ENCODE measurements around the gene CIITA. TPM values are rescaled to one million over a fixed set of nuclear protein-coding genes. Genes with fewer than 3 reads are reported as not detected.
A peak's percentile ranks its signal among the peaks of the same experiment; 100 is the strongest.
"Not testable (repeated sequence)": the region's sequence is repeated elsewhere in the genome, so short reads cannot be mapped to it uniquely, and the experiment has no call there.

CIITA gene
- total RNA-seq, 1 donor from 2014 or later: 9.4 TPM

GRCh38 chr16:10964039-10964890 is 87.3 kb downstream of the CIITA start:
- TF ChIP-seq CTCF (IDR thresholded peaks at IDR 0.05; ENCODE audit: borderline replicate concordance): peak; percentile 98
- peak overlapping the region; percentile 53 for H3K27ac ChIP-seq (replicated peaks)
- H3K4me3 ChIP-seq: no peak overlapping the region

GRCh38 chr16:10964891-10965326 is 87.9 kb downstream of the CIITA start:
- peaks cover 32% of the 10 kb centered on the region for H3K36me3 ChIP-seq
- intact Hi-C loops (cut with micrococcal nuclease): no loop called here
- no peak overlapping the region for H3K27ac ChIP-seq (replicated peaks)

More at GRCh38 chr16:10964039-10964890, 87.3 kb downstream of the CIITA start:
- Histone ChIP-seq H3K9me3 (replicated peaks) (no peaks in the 10 kb centered on the region), H3K36me3 (peaks cover 27% of the 10 kb centered on the region), H3K4me1 (peaks cover 35% of the 10 kb centered on the region), H3K27me3 (ENCODE audit: low read depth) (no peaks in the 10 kb centered on the region)
- DNase-seq: peak; percentile 79
- intact Hi-C loops (cut with micrococcal nuclease): no loop called here

GRCh38 chr16:10965440-10966061 is 88.5 kb downstream of the CIITA start:
- Histone ChIP-seq H3K36me3 (peaks cover 38% of the 10 kb centered on the region), H3K27me3 (ENCODE audit: low read depth) (no peaks in the 10 kb centered on the region), H3K4me3 (no peak overlapping the region), H3K27ac (replicated peaks) (no peak overlapping the region), H3K4me1 (peaks cover 37% of the 10 kb centered on the region), H3K9me3 (replicated peaks) (no peaks in the 10 kb centered on the region)
- no peak for TF ChIP-seq CTCF (IDR thresholded peaks at IDR 0.05; ENCODE audit: borderline replicate concordance)
- DNase-seq: no peak
- intact Hi-C loops (cut with micrococcal nuclease): no loop called here

More at GRCh38 chr16:10964891-10965326, 87.9 kb downstream of the CIITA start:
- peaks cover 36% of the 10 kb centered on the region for H3K4me1 ChIP-seq
- no peak for DNase-seq
- no peaks in the 10 kb centered on the region for H3K27me3 ChIP-seq (ENCODE audit: low read depth)
- no peaks in the 10 kb centered on the region for H3K9me3 ChIP-seq (replicated peaks)
- H3K4me3 ChIP-seq: no peak overlapping the region
- TF ChIP-seq CTCF (IDR thresholded peaks at IDR 0.05; ENCODE audit: borderline replicate concordance): no peak

GRCh38 chr16:10966129-10966528 is 89.1 kb downstream of the CIITA start:
- TF ChIP-seq CTCF (IDR thresholded peaks at IDR 0.05; ENCODE audit: borderline replicate concordance): no peak
- no peaks in the 10 kb centered on the region for H3K9me3 ChIP-seq (replicated peaks)
- peaks cover 31% of the 10 kb centered on the region for H3K4me1 ChIP-seq
- H3K27ac ChIP-seq (replicated peaks): no peak overlapping the region
- H3K36me3 ChIP-seq: peaks cover 44% of the 10 kb centered on the region
- intact Hi-C loops (cut with micrococcal nuclease): no loop called here
- DNase-seq: no peak
- no peaks in the 10 kb centered on the region for H3K27me3 ChIP-seq (ENCODE audit: low read depth)
- no peak overlapping the region for H3K4me3 ChIP-seq

GRCh38 chr16:10966559-10966958 is 89.6 kb downstream of the CIITA start:
- H3K27ac ChIP-seq (replicated peaks); H3K27me3 ChIP-seq (ENCODE audit: low read depth); H3K9me3 ChIP-seq (replicated peaks); H3K4me3 ChIP-seq; intact Hi-C loops (cut with micrococcal nuclease); DNase-seq: not testable (repeated sequence)
- Histone ChIP-seq H3K36me3 (peaks cover 46% of the 10 kb centered on the region), H3K4me1 (peaks cover 28% of the 10 kb centered on the region)

GRCh38 chr16:10967986-10968385 is 91.0 kb downstream of the CIITA start:
- Histone ChIP-seq H3K27ac (replicated peaks) (peak overlapping the region; percentile 60), H3K36me3 (peaks cover 35% of the 10 kb centered on the region), H3K4me3 (no peak overlapping the region), H3K27me3 (ENCODE audit: low read depth) (no peaks in the 10 kb centered on the region), H3K4me1 (peaks cover 34% of the 10 kb centered on the region), H3K9me3 (replicated peaks) (no peaks in the 10 kb centered on the region)
- DNase-seq: no peak
- intact Hi-C loops (cut with micrococcal nuclease): no loop called here
- no peak for TF ChIP-seq CTCF (IDR thresholded peaks at IDR 0.05; ENCODE audit: borderline replicate concordance)
